ENCODE results near the gene PPP1CC.
A peak's percentile ranks its signal among the peaks of the same experiment; 100 is the strongest.
"Not testable (repeated sequence)": the region's sequence is repeated elsewhere in the genome, so short reads cannot be mapped to it uniquely, and the experiment has no call there.

PPP1CC gene

DNA sequence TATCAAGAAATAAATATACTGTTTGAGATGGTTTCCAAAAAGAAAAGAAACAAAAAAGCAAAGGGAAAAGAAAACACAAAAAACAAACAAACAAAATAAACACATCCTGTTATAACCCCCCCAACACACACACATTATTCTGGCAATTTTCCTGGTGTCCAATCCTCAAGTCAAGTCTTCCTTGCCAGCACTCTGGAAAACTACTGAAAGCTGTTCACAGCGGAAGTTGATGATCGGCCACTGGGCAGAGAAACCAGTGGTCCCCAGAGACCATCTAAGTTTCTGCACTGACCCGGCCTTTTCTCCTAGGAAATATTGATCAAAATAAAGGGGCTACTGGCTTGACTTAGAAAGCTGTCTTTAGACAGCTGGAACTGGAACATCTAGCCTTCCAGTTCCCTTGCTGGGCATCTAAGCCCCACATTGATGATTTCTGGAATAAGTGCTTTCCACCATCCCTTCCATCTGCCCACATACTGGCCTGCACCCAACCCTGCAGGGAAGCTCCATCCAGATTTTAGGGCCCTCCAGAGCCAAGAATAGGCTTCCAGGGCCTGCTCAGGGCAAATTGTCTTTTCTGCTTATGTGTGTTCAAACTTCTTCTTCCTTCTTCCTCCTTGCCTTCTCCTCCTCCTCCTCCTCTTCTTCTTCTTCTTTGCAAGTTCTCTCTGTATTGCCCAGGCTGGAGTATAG lies 11.6 kb upstream of the PPP1CC start:
- DNase-seq (ENCODE audit: low spot score), result no peak

DNA sequence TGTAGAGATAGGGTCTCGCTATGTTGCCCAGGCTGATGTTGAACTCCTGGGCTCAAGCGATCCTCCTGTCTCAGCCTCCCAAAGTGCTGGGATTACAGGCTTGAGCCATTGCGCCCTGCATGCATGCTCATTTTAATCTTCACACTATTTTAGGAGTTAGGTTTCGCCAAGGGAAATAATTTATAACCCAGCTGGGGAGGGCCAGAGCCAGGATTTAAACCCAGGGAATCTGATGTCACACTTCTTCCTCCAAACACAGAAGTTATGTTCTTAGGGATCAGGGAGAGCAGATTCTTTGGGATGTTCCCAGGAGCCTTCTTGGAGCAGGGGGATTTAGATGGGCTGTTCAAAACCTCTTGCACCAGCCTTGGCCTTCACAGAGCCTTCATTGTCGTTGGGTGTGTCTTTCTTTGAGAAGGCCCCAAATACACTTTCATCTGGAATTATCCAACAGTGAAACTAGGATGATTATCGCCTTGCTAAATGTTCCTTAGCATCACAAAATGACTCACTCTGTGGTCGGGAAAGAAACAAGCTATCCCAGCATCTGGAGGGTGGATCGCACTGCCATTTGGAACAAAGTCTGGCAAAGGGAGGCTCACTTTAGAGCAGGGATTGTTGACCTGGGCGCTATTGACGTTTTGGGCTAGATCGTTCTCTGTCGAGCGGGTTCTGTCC lies 8.2 kb upstream of the PPP1CC start:
- no peak for DNase-seq (ENCODE audit: low spot score)

DNA sequence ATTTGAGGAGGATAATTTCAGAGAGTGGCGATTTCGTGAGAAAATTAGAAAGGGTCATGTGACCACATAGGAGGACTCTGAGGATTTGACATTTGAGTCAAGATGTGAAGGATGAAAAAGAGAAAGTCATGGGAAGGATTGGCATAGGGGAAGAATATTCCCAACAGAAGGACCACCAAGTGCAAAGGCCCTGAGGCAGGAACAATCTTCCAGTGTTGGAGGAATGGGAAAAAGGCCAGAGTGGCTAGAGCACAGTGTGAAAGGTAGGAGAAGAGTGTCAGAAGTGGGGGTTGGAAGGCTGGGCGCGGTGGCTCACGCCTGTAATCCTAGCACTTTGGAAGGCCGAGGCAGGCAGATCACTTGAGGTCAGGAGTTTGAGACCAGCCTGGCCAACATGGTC lies 3.9 kb upstream of the PPP1CC start:
- DNase-seq (ENCODE audit: low spot score), result no peak

DNA sequence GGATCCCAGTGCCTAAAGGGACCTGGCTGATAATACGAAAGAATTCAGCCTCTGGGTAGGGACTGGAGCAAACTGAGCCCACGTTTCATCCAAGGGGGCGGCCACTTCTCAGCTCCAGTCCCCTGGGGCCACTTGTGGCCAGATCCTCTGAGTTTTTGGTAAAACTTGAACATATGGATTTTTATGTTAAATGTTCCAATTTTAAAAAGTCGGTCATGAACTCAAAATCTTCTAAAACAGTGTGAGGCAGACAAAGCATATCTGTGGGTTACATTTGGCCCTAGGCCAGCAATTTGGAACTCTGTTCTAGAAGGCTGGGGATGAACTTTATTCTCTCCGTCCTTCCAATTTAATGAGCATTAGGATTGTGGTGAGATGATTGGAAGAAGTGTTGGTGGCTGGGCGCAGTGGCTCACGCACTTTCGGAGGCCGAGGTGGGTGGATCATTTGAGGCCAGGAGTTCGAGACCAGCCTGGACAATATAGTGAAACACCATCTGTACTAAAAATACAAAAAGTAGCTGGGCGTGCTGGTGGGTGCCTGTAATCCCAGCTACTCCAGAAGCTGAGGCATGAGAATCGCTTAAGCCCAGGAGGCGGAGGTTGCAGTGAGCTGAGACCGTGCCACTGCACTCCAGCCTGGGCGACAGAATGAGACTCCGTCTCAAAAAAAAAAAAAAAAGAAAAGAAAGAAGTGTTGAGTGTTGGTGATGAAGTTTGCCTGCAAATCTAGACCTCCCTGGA lies 3.0 kb upstream of the PPP1CC start:
- DNase-seq (ENCODE audit: low spot score), result no peak

DNA sequence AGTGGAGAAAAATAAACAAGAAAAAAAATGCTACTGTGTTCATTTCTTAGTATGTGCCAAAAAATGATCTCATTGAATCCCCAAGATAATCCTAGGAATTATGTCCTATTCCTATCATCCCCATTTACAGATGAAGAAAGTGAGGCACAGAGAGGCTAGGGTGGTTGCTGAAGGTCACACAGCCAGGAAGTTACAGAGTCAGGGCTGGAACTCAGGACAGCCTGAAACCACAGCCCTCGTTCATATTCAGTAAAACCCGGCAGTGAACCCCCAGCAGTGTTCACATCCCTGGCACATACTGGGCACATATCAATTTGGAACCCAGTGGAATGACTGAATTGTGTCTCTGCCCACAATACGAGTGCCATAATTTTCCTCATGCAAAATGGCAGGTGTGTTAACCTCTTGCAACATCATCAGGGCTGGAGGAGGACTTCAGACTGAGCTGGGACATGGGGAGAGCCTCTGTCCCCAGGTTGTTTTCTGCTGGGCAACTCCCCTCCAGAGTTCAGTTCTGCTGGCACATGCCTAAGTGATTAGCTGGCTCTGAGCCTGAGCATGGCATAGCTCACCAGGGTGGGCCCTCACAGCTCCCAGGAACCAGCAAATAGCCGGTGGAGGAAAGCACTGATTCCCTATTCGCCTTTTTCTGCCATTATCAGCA lies 2.0 kb upstream of the PPP1CC start:
- peak; percentile 75 for DNase-seq (ENCODE audit: low spot score)

DNA sequence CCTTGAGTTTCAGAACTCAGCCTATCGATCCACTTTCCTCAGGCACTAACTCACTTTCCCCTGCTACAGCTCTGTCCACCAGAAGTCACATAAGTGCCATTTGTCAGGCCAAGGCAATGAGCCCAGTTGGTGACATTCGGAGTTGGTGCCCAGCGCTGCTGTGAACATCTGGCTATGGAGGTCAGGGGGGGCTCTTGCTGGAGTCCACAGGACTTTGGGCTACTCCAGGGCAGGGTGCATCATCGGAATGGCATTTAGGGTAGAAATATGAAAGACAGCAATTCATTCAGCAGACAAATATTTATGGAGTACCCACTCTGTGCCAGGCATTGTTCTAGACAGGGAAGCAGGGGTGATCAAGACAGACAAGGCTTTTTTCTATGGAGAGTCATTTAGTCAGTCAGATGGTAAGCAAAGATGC lies 1.5 kb upstream of the PPP1CC start:
- peak; percentile 52 for DNase-seq (ENCODE audit: low spot score)

DNA sequence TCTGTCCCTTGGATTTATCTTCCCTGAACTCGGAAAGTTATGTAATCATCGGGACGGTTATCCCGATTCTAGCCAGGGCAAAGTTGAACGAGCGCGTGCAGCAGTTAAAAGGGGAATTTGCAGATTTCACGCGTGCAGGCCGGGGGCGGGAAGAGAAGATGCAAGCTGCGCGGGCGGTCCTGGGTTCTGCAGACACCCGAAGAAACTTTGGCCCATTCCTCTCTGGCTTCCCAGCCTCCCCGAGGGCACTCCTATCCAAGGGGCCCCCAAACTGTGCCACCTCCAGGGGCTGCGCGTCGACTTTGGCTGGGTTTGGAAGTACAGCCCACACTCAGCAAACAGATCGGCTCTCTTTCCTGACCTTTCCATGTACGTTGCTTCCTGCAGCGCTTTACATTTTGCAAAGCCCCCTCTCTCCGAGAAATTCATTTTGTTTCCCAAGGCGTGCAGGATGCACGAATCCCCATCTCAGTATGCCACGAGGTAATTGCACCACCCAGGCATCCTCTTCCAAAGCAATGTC lies 941 bp upstream of the PPP1CC start:
- peak; percentile 18 for DNase-seq (ENCODE audit: low spot score)

DNA sequence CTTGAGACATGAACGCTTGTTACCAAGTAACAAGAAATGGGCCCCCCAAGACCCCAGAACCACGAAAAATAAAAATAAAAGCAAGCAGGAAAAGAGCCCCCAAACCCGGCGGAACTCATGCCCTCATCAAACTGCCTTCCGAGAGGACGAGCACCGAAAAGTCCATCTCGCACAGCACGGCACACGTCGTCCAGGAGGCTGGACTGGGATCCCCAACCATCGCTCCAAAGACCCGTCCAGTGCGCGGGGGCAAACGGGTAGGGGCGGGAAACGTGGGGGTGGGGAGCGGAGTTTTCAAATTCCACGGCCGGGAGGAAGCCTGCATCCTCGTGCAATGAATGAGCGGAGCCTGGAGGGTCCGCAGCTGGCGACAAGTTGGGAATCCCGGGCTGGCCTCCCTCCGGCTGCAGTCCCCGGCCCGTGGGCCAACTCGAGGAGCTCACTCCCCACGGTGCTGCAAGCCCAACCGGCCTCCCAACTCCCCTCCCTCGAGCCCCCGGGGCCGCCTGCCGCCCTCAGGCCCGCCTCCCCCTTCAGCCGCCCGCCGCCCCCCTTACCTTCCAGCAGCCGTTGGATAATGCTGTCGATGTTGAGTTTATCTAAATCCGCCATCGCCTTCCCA lies 484 bp downstream of the PPP1CC start:
- DNase-seq (ENCODE audit: low spot score), result no peak

DNA sequence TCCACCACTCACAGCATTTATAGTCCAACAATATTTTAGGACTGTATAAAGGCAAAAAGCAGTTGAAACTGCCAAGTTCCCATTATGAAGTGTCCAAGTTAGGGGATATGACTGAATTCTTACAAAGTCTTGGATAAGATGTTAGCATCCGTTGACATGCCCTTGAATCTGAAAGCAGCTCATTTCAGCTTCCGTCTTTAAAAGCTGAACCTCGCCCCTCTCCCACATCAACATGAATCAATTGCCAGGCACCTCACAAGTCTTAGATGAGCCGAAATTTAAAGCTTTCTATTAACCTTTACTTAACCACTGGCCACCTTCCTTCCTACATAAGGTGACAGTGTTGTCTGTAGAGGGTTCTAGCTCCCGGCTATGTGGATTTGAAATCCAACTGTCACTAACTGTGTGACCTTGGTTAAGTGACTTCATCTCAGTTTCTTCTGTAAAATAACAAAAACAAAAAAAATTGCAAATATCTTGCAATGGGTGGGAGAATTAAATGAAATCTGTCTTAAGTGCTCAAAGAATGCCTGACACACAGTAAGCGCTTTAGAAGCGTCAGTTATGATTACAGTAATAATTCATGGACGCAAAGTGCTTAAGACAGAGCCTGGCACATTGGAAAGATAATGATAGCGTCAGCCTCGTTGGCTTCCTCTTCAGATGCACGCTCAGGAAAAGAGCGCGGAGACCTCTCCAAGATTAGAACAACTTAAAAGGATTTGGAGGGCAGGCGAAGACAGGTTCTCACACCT lies 1.2 kb downstream of the PPP1CC start:
- DNase-seq (ENCODE audit: low spot score), result peak; percentile 18

DNA sequence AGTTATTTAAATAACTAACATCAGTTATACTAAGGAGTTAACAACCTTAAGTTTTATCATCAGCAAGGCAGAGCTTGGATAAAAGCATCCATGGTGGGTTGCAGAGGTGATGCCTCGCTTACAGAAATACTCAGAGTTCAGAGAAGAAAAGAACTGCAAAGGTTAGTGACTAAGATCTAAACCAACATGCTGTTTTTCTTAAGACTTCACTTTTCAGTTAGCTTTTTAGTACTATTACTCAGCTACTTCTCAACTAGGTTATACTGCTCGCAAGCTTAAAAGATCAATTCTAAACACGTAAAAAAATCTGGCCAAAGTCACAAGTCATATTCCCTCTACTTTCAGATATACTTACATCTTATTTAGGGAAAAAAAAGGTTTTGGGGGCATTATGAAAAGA lies 2.8 kb downstream of the PPP1CC start:
- no peak for DNase-seq (ENCODE audit: low spot score)

DNA sequence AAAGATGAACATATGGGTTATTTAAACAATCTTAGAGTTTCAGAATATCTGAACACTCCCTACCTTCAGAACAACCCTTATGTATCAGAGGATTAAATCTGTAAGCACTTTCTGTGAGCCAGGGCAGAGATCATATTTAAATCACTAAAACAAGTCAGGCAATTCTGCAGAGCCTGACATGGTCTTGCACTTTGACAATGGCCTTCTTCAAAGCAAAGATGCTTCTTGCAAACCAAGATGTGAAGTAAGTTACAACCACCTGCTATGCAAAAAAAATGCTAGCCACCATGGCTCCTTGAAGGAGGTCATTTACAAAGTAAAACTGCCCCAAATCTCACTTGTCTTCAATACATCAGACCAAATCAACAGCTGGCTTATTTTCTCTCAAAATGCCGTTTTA lies 3.2 kb downstream of the PPP1CC start:
- DNase-seq (ENCODE audit: low spot score), result no peak

DNA sequence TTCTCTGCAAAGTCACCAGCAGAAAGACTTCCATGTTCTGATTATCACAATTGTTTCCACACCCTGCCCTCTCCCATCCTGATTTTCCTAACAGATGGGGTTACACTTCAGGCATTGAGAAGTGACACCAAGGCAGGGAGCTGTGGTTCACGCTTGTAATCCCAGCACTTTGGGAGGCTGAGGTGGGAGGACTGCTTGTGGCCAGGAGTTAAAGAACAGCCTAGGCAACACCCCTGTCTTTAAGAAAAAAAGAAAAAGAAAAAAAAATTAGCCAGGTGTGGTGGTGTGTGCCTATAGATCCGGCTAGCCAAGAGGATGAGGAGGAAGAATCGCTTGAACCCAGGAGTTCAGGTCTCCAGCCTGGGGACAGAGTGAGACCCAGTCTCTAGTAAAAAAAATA lies 5.2 kb downstream of the PPP1CC start:
- no peak for DNase-seq (ENCODE audit: low spot score)

DNA sequence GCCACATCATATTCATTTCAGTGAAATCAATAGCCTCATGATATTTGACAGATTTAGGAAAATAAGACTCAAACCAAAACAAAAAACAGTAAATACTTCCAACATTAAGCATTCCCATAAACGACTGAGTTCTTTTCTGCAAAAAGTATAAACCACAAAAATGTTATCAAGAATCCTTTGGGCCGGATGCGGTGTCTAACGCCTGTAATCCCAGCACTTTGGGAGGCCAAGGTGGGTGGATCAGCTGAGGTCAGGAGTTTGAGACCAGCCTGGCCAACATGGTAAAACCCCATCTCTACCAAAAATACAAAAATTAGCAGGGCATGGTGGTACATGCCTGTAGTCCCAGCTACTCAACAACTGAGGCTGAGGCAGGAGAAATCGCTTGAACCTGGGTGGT lies 5.7 kb downstream of the PPP1CC start:
- DNase-seq (ENCODE audit: low spot score), result not testable (repeated sequence)

DNA sequence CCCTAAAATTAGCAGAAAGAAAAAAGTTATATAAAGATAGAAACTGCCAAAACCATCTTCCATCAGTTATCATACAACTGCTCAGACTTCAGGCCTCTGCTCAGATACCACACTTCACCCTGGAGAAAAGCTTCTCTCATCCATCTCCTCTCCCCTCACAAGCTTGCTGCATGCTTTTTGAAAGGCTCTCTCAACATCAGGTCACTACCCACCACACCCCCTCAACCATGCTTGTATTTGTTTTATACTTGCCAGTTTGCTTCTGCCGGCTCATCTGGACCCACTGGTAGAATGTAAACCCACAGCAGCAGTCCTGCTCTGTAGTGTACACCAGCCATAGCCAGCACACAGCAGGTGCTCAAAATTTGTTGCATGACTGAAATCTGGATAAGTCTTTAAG lies 8.8 kb downstream of the PPP1CC start:
- no peak for DNase-seq (ENCODE audit: low spot score)

DNA sequence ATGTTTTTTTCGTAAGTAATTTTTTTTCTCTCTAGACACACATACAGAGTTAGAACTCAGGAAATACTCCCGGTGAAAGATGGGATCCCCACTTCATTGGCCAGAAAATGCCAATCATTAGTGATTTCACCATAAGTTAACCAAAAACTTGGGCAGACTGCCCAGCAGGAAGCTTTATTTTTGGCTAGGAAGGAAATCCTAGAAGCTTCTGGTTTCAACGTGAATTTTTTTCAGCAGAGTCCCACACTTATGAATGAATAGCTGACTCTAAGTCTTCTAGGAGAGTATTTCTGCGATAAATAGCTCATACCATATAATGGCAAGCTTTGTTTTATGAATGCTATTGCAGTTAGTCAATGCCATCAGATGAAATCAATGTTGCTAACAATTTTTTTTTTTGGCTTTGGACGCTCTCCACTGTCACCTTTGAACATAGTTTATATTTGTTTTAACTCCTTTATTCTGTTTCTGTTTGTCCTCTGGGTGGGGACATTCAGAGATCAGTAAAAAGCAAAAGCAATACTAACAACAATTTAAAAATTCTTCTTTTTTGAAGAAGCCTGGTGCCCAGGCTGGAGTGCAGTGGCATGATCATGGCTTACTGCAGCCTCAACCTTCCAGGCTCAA lies 9.5 kb downstream of the PPP1CC start:
- no peak for DNase-seq (ENCODE audit: low spot score)

DNA sequence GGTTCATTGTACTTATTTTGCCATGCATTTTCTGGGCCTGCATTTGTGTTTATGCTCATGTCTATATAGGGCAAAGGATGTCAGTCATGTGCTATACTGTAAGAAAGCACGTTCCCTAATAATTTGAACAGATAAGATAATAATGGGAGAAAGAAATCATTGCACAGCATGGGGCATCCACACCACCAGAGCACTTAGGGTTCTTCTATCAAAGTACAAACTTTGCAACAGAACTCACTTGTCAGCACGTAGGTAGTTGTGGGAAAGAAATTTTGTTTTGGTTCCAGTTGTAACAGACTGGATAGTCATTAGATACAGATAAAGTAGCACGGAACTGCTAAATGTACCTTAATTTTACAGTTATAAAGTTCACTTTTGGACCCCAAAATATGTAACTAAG lies 10.1 kb downstream of the PPP1CC start:
- no peak for DNase-seq (ENCODE audit: low spot score)

DNA sequence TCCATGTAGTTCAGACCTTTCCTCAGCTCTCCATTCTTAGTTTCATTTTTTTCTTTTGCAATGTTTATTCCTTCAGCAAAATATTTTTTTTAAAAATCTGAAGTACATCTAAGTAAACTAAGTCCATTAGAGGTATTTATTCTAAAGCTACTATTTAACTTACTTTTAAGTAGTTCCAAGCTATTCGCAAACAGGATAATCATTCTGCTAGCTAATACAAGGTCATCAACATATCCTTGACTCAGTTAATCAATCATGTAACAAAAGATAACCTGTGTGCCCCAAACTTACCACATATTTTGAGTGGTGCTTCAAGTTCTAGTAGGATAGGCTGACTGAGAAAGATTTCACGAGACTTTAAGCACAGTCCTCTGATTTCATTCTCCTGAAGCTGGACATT lies 11.2 kb downstream of the PPP1CC start:
- no peak for DNase-seq (ENCODE audit: low spot score)

DNA sequence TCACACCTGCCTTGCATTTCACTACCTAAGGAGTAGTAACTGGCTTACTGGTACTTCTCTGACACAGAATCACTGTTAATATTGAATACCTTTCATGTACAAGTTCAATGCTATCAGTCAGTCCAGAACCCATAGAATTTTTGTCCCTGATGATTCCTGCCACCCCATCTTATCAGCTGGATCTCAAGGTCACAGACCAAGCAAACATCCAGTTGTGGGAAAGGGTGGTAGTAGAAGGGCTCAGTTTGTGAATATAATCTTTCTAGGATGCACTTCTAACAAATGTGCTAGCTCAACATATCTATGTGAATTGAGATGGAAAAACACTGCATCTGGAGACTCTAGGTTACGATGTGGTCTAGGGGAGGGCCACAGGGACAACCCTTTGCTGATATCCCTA lies 14.1 kb downstream of the PPP1CC start:
- no peak for DNase-seq (ENCODE audit: low spot score)

DNA sequence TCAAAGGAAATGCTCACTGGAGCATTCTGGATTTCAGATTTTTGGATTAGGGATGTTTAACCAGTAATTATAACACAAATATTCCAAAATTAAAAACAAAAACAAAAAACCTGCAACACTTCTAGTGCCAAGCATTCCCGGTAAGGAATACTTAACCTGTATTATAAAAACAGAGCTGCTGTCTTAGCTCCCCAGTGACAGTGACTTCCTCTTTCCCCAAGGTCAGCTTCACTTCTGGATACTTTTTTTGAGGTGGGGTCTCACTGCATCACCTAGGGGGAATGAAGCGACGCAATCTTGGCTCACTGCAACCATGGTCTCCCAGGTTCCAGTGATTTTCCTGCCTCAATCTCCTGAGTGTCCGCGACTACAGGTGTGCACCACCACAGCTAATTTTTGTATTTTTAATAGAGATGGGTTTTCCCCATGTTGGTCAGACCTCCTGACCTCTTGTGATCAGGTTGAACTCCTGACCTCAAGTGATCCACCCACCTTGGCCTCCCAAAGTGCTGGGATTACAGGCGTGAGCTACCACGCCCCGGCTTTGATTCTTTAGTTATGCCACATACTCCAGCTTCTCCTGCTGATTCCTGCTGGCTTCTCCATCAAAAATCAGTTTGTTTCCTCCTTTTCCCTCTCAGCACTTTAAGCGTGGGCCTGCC lies 15.9 kb downstream of the PPP1CC start:
- DNase-seq (ENCODE audit: low spot score), result no peak

DNA sequence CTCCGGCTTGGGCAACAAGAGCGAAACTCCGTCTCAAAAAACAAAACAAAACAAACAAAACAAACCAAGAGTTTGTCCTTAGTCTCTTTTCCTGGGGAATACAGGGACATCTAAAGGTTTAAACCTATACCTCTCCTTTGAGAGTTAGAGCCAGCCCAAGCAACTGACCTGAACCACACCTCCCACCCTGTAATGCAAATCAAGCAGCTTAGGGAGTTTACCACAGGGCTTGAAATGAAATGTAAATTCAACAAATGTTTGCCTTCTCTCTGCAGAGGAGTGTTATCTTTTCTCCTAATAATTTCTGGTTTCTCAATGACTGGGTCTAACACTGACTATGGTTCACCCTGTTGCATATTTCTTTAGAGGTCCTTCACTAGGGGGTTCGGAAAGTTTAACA lies 16.7 kb downstream of the PPP1CC start:
- DNase-seq (ENCODE audit: low spot score), result no peak

Data from SW480 (cell line).